ENCODE results near the gene PRLR.

DNA sequence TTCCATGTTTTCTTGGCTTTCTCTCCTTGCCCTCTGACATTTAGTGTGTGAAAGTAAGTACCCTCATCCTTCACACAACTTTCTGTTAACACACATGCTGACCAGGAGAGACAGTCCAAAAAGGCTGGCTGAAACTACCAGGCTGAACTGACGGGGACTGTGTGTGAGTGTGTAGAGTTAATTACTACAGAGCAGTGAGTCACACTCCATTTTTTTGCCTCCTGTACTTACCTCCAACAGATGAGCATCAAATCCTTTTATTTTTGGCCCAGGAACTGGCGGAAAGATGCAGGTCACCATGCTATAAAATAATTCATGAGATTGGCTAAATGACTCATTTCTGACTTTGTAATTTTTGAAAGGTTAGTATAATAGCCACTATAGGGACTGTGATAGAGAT lies 162.3 kb downstream of the PRLR start:
- no peak for TF ChIP-seq GATA2 (IDR thresholded peaks at IDR 0.05; ENCODE audit: low read depth, low read length)
- TF ChIP-seq GATA3 (IDR thresholded peaks at IDR 0.05; ENCODE audit: low read depth, low read length): no peak
